Kidney tubule cell (primary cell): ENCODE data around the gene LRRN1.
"Not testable (repeated sequence)": the region's sequence is repeated elsewhere in the genome, so short reads cannot be mapped to it uniquely, and the experiment has no call there.

Experiments
- DNase-seq: peaks from one replicate; pipeline ENCODE4 v3.0.0-alpha.2; 2018; ENCODE audit warnings: low spot score

LRRN1 gene

GRCh38 chr3:3813013-3813412 lies 13.8 kb downstream of the LRRN1 start:
- DNase-seq: no peak

GRCh38 chr3:3815206-3815605 lies 16.0 kb downstream of the LRRN1 start:
- no peak for DNase-seq

GRCh38 chr3:3816034-3816433 lies 16.8 kb downstream of the LRRN1 start:
- DNase-seq: no peak

GRCh38 chr3:3817865-3818264 lies 18.6 kb downstream of the LRRN1 start:
- no peak for DNase-seq

- peak; percentile 46 for DNase-seq
These were observed 22.5 kb downstream of the LRRN1 start for GRCh38 chr3:3821777-3822176.

- no peak for DNase-seq
These were observed 25.8 kb downstream of the LRRN1 start for GRCh38 chr3:3825035-3825434.

GRCh38 chr3:3826521-3826920 lies 27.3 kb downstream of the LRRN1 start:
- no peak for DNase-seq

GRCh38 chr3:3827111-3827510 lies 27.9 kb downstream of the LRRN1 start:
- DNase-seq: no peak

- not testable (repeated sequence) for DNase-seq
These were observed 29.2 kb downstream of the LRRN1 start for GRCh38 chr3:3828417-3828816.

- DNase-seq: no peak
These were observed 37.6 kb downstream of the LRRN1 start for GRCh38 chr3:3836845-3837244.

- no peak for DNase-seq
These were observed 43.1 kb downstream of the LRRN1 start for GRCh38 chr3:3842356-3842755.

GRCh38 chr3:3847994-3848922 lies 49.0 kb downstream of the LRRN1 start:
- peak; percentile 2 for DNase-seq

GRCh38 chr3:3848923-3849275 lies 49.7 kb downstream of the LRRN1 start:
- peak; percentile 1 for DNase-seq

- no peak for DNase-seq
These were observed 52.5 kb downstream of the LRRN1 start for GRCh38 chr3:3851621-3852323.

- no peak for DNase-seq
These were observed 54.3 kb downstream of the LRRN1 start for GRCh38 chr3:3853544-3853943.

- no peak for DNase-seq
These were observed 55.8 kb downstream of the LRRN1 start for GRCh38 chr3:3855056-3855455.

- no peak for DNase-seq
These were observed 61.0 kb downstream of the LRRN1 start for GRCh38 chr3:3860235-3860634.

- DNase-seq: no peak
These were observed 63.3 kb downstream of the LRRN1 start for GRCh38 chr3:3862534-3862933.

- DNase-seq: no peak
These were observed 76.3 kb downstream of the LRRN1 start for GRCh38 chr3:3875491-3875890.

- DNase-seq: no peak
These were observed 81.8 kb downstream of the LRRN1 start for GRCh38 chr3:3881050-3881449.

- not testable (repeated sequence) for DNase-seq
These were observed 88.1 kb downstream of the LRRN1 start for GRCh38 chr3:3887311-3887710.

GRCh38 chr3:3893590-3893989 lies 94.4 kb downstream of the LRRN1 start:
- no peak for DNase-seq
